Tibial nerve (tissue), 4 donors: Measurements from ENCODE around the gene MED7. TPM values are rescaled to one million over a fixed set of nuclear protein-coding genes. Genes with fewer than 3 reads are reported as not detected.

Source experiments
- DNase-seq, 2 donors: peaks; one replicate each; pipeline ENCODE4 v3.0.0-alpha.2; 2019; ENCODE audit warnings: low spot score in 2 of 2
- H3K27ac ChIP-seq, 4 donors: fragments of 200-600 bp; sonication (generic) in 3 of 4; one replicate each; pipeline ENCODE4 v1.5.1; 2017 to 2019; ENCODE audit warnings: mild to moderate bottlenecking in 1 of 4
- H3K27me3 ChIP-seq, 2 donors: fragments of 200-600 bp; sonication (generic) in 1 of 2; one replicate each; pipeline versions ENCODE4 v1.5.1 to v1.6.0; 2017 to 2019
- H3K36me3 ChIP-seq, 3 donors: fragments of 200-600 bp; sonication (generic); one replicate each; pipeline ENCODE4 v1.5.1; 2018 to 2019
- H3K4me1 ChIP-seq, 4 donors: fragments of 200-600 bp; sonication (generic) in 3 of 4; one replicate each; pipeline ENCODE4 v1.5.1; 2017 to 2019
- H3K4me3 ChIP-seq, 4 donors: fragments of 200-600 bp; sonication (generic) in 3 of 4; one replicate each; pipeline ENCODE4 v1.5.1; 2017 to 2019; ENCODE audit warnings: mild to moderate bottlenecking in 1 of 4, moderate library complexity in 1 of 4
- H3K9me3 ChIP-seq, 4 donors: fragments of 200-600 bp; sonication (generic) in 3 of 4; one replicate each; pipeline ENCODE4 v1.5.1; 2017 to 2019
- EP300 ChIP-seq, 2 donors: sonication (generic); formaldehyde crosslinking; IDR thresholded peaks; one replicate each; pipeline ENCODE4 v1.6.1; 2017; ENCODE audit warnings: antibody characterized with exemption in 2 of 2, mild to moderate bottlenecking in 1 of 2
- POLR2A ChIP-seq, 2 donors: fragments of 450-650 bp; IDR thresholded peaks; one replicate each; pipeline ENCODE4 v1.6.1; 2017; ENCODE audit warnings: antibody characterized with exemption in 2 of 2, mild to moderate bottlenecking in 2 of 2, moderate library complexity in 2 of 2
- WGBS, 2 donors: methylation state at CpG; one replicate each; pipeline ENCODE4 v1.1.5; 2018; 5-methylcytosine and 5-hydroxymethylcytosine counted together
- total RNA-seq, 4 donors: library from RNA; depleted of rRNA; stranded (reverse); fragments of >200 nt; gene quantifications; one replicate each; pipeline ENCODE4 v1.1.0, GENCODE V29; 2016
- TF ChIP-seq, protein P1 (sequence below), 5 experiments: fragments of 200-600 bp in 3 of 5; fragments of 450-650 bp in 2 of 5; sonication (generic) in 3 of 5; IDR thresholded peaks; one replicate each; pipeline ENCODE4 v1.5.1; 2016 to 2019; ENCODE audit warnings: antibody characterized with exemption in 5 of 5, mild to moderate bottlenecking in 3 of 5, moderate library complexity in 2 of 5

The MED7 gene
- total RNA-seq, 4 donors from 2014 or later, result 5.9 to 15.7 (median 12.3) TPM

DNA sequence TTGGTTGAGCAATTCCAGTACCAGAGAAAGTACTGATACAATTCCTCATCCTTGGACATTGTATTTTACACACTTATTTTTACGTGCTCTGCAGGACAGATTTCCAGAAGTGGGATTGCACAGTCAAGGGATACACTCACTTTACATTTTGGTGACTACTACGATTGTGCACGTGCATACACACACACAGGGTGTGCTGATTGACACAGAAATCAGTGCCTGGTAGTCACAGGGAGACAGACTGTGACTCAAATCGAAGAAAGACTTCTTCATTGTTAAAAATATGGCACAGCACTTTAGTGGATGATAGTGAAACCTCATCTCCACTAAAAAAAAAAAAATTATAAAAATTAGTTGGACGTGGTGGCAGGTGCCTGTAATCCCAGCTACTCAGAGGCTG is 21.9 kb upstream of the MED7 start:
- Histone ChIP-seq H3K27me3 (no peaks in the 10 kb centered on the region), H3K4me3 (no peak overlapping the region), H3K27ac (no peak overlapping the region), H3K4me1 (no peaks in the 10 kb centered on the region), H3K9me3 (no peaks in the 10 kb centered on the region), H3K36me3 (no peaks in the 10 kb centered on the region)
- WGBS, 2 donors, result 78 to 82% methylated on average over 5 of the region's 5 CpGs
- TF ChIP-seq POLR2A (IDR thresholded peaks at IDR 0.05) (no peak), EP300 (IDR thresholded peaks at IDR 0.05) (no peak)
- TF ChIP-seq, protein P1, sequence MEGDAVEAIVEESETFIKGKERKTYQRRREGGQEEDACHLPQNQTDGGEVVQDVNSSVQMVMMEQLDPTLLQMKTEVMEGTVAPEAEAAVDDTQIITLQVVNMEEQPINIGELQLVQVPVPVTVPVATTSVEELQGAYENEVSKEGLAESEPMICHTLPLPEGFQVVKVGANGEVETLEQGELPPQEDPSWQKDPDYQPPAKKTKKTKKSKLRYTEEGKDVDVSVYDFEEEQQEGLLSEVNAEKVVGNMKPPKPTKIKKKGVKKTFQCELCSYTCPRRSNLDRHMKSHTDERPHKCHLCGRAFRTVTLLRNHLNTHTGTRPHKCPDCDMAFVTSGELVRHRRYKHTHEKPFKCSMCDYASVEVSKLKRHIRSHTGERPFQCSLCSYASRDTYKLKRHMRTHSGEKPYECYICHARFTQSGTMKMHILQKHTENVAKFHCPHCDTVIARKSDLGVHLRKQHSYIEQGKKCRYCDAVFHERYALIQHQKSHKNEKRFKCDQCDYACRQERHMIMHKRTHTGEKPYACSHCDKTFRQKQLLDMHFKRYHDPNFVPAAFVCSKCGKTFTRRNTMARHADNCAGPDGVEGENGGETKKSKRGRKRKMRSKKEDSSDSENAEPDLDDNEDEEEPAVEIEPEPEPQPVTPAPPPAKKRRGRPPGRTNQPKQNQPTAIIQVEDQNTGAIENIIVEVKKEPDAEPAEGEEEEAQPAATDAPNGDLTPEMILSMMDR (IDR thresholded peaks at IDR 0.05), result no peak
- DNase-seq, result no peak

DNA sequence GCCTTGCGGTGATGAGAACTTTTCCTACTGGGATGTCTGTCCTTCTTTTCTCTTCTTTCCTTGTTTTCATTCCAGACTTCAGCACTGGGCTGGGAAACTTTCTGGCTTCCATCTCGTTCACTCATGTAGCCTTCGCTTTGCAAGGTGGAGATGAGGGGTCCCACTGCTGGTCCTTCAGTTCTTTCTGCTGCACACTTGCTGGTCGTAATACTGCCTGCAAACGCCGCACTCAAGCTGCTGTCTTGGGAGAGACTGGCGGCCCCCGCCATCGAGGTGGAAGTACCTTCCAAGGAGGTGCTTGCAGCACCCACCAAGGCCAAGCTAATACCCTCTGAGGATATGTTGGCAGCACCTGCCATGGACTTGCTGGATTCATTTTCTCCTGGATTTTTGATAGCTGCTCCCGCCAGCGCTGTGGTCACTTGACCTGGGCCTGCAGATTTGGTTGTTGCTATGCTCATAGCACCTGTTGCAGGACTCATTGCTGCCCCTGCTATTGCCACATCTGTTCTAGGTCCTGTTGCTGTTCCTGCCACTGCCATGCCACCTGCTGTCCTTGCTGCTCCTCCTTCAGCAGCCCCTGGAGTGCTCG is 20.4 kb upstream of the MED7 start:
- no peak for DNase-seq
- no peaks in the 10 kb centered on the region for H3K4me1 ChIP-seq
- H3K27me3 ChIP-seq, result no peaks in the 10 kb centered on the region
- TF ChIP-seq, protein P1 (IDR thresholded peaks at IDR 0.05), result no peak
- TF ChIP-seq POLR2A (IDR thresholded peaks at IDR 0.05) (no peak), EP300 (IDR thresholded peaks at IDR 0.05) (no peak)
- no peak overlapping the region for H3K27ac ChIP-seq
- H3K36me3 ChIP-seq, result no peaks in the 10 kb centered on the region
- WGBS, 2 donors, result 90 to 95% methylated on average over 12 of the region's 12 CpGs
- no peak overlapping the region for H3K4me3 ChIP-seq
- H3K9me3 ChIP-seq, result no peaks in the 10 kb centered on the region

DNA sequence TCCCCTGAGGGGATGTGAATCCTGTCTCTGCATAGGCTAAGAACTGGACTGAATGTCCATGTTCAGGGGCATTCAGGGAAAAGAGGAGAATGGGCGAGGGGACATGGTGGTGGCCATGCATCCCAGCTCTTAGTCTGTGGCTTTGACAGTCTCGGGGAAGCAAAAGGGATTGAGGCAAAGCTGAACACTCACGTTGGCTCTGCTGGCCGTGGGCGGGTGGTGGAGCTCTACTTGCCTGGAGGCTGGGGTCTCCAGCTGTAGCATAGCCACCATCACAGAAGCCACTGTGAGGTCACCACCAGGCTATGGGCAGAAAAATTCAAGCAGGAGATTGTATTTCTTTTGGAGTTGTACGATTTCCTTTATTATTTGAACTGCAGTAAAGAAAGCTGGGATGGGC is 19.3 kb upstream of the MED7 start:
- TF ChIP-seq, protein P1 (IDR thresholded peaks at IDR 0.05), result no peak
- TF ChIP-seq EP300 (IDR thresholded peaks at IDR 0.05), result no peak
- no peak for TF ChIP-seq POLR2A (IDR thresholded peaks at IDR 0.05)
- no peaks in the 10 kb centered on the region for H3K36me3 ChIP-seq
- DNase-seq, result no peak
- WGBS, 2 donors, result 72 to 82% methylated on average over 6 of the region's 6 CpGs
- no peaks in the 10 kb centered on the region for H3K4me1 ChIP-seq
- no peak overlapping the region for H3K4me3 ChIP-seq
- H3K9me3 ChIP-seq, result no peaks in the 10 kb centered on the region
- H3K27ac ChIP-seq, result no peak overlapping the region
- no peaks in the 10 kb centered on the region for H3K27me3 ChIP-seq

DNA sequence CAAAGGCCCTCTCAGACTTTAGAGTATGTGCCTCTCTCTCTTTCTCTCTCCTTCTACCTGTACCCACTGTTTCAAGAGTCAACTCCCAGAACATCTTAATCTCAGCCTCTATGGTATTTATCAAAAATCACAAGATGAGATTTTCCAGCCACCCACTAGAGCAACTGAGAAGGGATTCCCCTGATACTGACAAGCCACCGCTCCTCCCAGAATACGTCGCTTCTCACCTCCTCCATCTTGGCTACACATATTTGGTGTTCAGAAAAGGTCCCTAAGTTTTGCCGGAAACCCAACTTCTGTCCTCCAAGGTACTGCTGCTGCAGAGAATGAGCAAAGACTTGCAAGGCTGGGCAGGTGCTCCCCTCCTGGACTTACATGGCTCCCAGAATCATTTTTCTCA is 17.3 kb upstream of the MED7 start:
- Histone ChIP-seq H3K27ac (no peak overlapping the region), H3K9me3 (no peaks in the 10 kb centered on the region), H3K27me3 (no peaks in the 10 kb centered on the region), H3K4me1 (no peaks in the 10 kb centered on the region), H3K4me3 (no peak overlapping the region), H3K36me3 (no peaks in the 10 kb centered on the region)
- WGBS, 2 donors, result 85 to 89% methylated on average over 4 of the region's 4 CpGs
- TF ChIP-seq, protein P1 (IDR thresholded peaks at IDR 0.05), result no peak
- TF ChIP-seq EP300 (IDR thresholded peaks at IDR 0.05), result no peak
- no peak for DNase-seq

DNA sequence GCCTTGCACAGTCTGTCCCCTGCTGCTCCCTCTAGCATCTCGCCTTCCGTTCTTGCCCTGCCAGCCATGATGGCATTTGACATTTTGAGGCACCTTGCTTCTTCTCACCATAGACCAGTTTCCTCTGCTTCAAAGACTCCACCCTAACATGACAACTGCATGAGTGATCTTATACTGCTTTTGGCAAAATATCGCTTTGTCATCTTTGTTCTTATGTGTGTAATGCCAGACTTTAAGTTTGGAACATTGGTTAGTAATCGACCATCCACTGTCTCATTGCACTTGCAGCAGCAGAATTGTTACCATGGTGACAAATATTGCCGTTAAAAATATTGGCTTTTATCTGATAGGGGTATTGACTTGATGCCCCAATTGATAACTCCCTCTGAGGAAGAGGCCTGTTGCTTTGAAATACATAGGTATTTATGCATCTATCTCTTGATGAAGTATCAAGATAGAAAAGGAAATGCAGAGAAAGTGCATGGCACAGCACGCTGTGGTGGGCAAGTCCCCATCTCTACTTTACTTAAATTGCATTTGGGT is 16.6 kb upstream of the MED7 start:
- Histone ChIP-seq H3K4me1 (no peaks in the 10 kb centered on the region), H3K9me3 (no peaks in the 10 kb centered on the region), H3K27me3 (no peaks in the 10 kb centered on the region), H3K27ac (no peak overlapping the region), H3K36me3 (no peaks in the 10 kb centered on the region), H3K4me3 (no peak overlapping the region)
- TF ChIP-seq, protein P1 (IDR thresholded peaks at IDR 0.05), result no peak
- TF ChIP-seq POLR2A (IDR thresholded peaks at IDR 0.05), result no peak
- no peak for TF ChIP-seq EP300 (IDR thresholded peaks at IDR 0.05)
- DNase-seq, result no peak
- WGBS, 2 donors, result 88 to 89% methylated on average over 6 of the region's 6 CpGs
